ENCODE measurements around the gene ITGBL1.

The ITGBL1 gene

DNA sequence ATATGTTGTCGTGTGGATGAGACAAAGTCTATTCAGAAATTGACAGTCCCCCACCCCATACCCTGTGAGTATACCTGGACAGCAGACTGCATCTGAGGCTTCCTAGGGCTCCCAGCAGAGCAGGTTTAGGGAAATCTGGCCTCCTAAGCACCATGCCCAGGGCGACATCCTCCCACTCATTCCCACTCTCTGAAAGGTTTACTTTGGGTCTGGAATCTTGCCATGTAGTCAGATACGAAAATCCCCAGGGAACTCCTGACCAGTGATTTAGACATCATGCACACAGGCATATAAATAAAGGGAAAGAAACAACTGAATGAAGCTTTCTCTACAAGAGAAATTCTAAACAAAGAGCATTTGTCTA is 35.5 kb upstream of the ITGBL1 start:
- peaks cover 3 to 17% (median 10%) of the 10 kb centered on the region in 11 experiments; a peak in 15 of 22 replicates for H3K9me3 ChIP-seq (replicated peaks in 1 of 11)
- TF ChIP-seq Cebpa-rat (IDR thresholded peaks at IDR 0.05) = no peak
- no peak overlapping the region for H3K9ac ChIP-seq
- no peak overlapping the region for H3K27ac ChIP-seq
- H3K4me2 ChIP-seq = no peak overlapping the region
- H3K4me3 ChIP-seq = no peak overlapping the region
- H3K4me1 ChIP-seq = no peaks in the 10 kb centered on the region
- no peaks in the 10 kb centered on the region for H4K20me1 ChIP-seq
- no peaks in the 10 kb centered on the region for H3K36me3 ChIP-seq
- H3K27me3 ChIP-seq = no peaks in the 10 kb centered on the region

DNA sequence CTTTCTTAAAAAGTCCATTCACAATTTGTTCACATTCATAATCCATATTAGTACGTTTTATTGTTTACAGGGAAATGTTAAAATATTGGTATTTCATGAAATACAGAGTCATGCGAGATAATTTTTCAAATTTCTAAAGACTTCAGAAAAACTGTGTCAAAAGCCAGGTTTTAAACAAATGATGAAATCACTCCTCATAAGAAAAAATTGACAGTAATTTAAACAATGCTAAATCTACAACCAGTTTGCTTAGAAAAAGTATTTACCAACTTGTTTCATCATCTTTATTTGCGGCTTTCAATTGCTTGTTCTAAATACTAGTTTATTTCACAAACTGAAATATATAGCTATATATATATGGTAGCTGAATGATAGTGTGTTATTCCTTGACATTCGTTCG is 35.0 kb upstream of the ITGBL1 start:
- Histone ChIP-seq H3K9me3 (replicated peaks in 1 of 11) (peaks cover 3 to 17% (median 10%) of the 10 kb centered on the region in 11 experiments; a peak in 15 of 22 replicates), H3K4me1 (no peaks in the 10 kb centered on the region), H4K20me1 (no peaks in the 10 kb centered on the region), H3K4me2 (no peak overlapping the region), H3K27ac (no peak overlapping the region), H3K9ac (no peak overlapping the region), H3K27me3 (no peaks in the 10 kb centered on the region), H3K4me3 (no peak overlapping the region), H3K36me3 (no peaks in the 10 kb centered on the region)
- no peak for TF ChIP-seq Cebpa-rat (IDR thresholded peaks at IDR 0.05)

DNA sequence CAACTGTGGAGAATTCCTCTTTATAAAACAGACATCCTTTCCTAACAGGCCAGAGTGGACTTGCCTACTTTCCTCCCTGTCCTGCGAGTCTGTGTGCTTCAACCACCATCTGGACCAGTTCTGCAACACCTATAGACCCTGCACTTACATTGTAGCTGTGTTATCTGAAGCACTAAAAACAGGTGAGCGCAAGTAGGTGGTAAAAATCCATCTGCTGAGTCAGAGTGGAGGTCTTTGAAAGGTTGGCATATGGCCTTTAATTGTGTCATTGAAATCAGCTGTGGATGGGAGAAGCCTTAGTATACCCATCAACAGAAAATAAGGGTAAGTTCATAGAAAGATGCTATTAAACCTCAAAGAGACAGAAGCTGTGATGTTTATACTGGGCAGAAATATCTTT is 28.6 kb upstream of the ITGBL1 start:
- no peaks in the 10 kb centered on the region for H3K4me1 ChIP-seq
- H3K9ac ChIP-seq = no peak overlapping the region
- H3K4me2 ChIP-seq = no peak overlapping the region
- H3K27ac ChIP-seq = no peak overlapping the region
- no peak overlapping the region for H3K4me3 ChIP-seq
- no peaks in the 10 kb centered on the region for H3K36me3 ChIP-seq
- TF ChIP-seq Cebpa-rat (IDR thresholded peaks at IDR 0.05) = no peak
- no peaks in the 10 kb centered on the region for H3K27me3 ChIP-seq
- no peaks in the 10 kb centered on the region for H4K20me1 ChIP-seq
- H3K9me3 ChIP-seq (replicated peaks in 1 of 11) = no peaks in the 10 kb centered on the region

DNA sequence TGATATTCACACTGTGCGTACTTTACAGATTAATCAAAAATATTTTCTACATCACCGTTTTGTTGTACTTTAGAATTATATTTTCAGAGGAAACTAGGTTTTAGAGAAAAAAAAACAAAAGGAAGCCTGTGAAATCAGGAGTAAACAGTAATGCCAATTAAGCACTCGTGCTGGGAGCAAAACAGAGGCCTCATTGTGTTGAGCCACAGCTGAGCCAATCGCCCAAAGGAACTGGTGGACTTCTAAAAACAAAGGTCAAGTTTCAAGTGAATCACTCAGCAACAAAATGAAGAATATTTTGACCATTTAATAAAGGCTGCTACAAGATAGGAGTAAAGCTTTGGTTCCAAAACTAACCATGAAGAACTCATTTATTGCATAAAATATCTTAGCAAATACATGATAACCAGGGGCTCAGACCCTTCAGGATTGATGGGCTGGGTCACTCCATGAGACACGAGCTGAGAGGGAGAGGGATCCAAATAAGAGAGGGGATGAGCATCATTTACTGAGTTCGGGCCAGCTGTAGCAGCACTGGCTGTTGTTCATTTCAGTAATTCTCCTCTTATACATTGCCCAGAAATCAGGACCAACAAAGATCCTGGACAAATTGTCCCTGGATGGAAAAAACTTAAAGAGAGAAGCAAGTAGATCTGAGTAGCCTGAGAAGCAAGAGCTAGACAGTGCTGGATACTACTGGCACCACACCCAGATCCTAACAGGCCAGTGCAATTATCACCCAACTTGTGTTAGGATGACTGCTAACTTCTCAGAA is 27.9 kb upstream of the ITGBL1 start:
- TF ChIP-seq Cebpa-rat (IDR thresholded peaks at IDR 0.05) = no peak
- H3K4me2 ChIP-seq = no peak overlapping the region

DNA sequence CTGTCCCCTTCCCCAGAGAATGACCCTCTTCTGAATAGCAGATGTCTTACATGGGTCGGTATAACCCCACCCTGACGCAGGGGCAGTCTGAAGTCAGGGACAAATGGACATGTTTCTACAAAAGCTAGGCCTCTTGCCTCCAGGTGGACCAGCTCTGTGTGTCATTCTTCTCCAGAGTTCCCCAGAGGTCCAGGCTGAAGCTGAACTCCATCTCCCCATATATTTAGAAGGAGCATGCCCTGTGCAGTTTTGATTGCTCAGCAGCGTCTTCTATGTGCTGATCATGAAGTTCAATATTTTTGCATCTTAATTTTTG is 27.4 kb upstream of the ITGBL1 start:
- no peak for TF ChIP-seq Cebpa-rat (IDR thresholded peaks at IDR 0.05)
- H3K9ac ChIP-seq = no peak overlapping the region
- no peak overlapping the region for H3K4me2 ChIP-seq
- no peak overlapping the region for H3K4me3 ChIP-seq
- no peaks in the 10 kb centered on the region for H3K36me3 ChIP-seq
- no peak overlapping the region for H3K27ac ChIP-seq
- H3K9me3 ChIP-seq (replicated peaks in 1 of 11) = no peaks in the 10 kb centered on the region
- H3K4me1 ChIP-seq = no peaks in the 10 kb centered on the region
- H3K27me3 ChIP-seq = no peaks in the 10 kb centered on the region
- no peaks in the 10 kb centered on the region for H4K20me1 ChIP-seq

More for the DNA sequence above, 27.9 kb upstream of the ITGBL1 start:
- Histone ChIP-seq H4K20me1 (no peaks in the 10 kb centered on the region), H3K9ac (no peak overlapping the region), H3K4me1 (no peaks in the 10 kb centered on the region), H3K4me3 (no peak overlapping the region), H3K36me3 (no peaks in the 10 kb centered on the region), H3K27me3 (no peaks in the 10 kb centered on the region), H3K27ac (no peak overlapping the region), H3K9me3 (replicated peaks in 1 of 11) (no peaks in the 10 kb centered on the region)

DNA sequence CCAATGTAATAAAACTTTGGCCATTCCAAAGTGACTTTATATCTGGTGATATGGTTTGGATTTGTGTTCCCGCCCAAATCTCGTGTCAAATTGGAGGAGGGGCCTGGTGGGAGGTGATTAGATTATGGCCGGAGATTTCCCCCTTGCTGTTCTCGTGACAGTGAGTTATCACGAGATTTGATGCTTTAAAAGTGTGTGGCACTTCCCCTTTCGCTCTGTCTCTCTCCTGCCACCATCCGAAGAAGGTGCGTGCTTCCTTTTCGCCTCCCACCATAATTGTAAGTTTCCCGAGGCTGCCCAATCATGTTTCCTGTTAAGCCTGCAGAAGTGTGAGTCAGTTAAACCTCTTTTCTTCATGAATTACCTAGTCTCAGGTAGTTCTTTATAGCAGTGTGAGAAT is 26.9 kb upstream of the ITGBL1 start:
- TF ChIP-seq Cebpa-rat (IDR thresholded peaks at IDR 0.05) = no peak
- H3K9ac ChIP-seq = no peak overlapping the region
- no peaks in the 10 kb centered on the region for H4K20me1 ChIP-seq
- H3K9me3 ChIP-seq (replicated peaks in 1 of 11) = no peaks in the 10 kb centered on the region
- no peaks in the 10 kb centered on the region for H3K27me3 ChIP-seq
- no peaks in the 10 kb centered on the region for H3K36me3 ChIP-seq
- no peak overlapping the region for H3K4me2 ChIP-seq
- H3K27ac ChIP-seq = no peak overlapping the region
- no peaks in the 10 kb centered on the region for H3K4me1 ChIP-seq
- no peak overlapping the region for H3K4me3 ChIP-seq

DNA sequence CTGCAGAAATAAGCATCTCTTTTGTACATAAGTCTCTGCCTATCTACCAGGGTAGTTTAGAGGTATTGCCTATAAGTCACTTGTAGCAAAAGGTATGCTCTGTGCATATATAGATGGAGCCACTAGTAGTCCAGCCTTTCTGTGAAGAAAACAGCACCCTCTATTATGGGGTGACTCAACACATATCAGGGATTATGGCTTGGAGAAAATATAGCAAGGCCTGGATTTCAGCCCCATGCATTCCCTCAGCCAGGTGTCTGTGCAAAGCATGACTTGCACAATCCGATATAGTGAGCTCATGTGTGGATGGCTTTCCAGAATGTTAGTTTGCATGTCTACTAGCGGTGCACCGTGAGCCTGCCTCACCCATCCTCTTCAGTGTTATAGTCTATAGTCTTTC is 22.7 kb upstream of the ITGBL1 start:
- Histone ChIP-seq H4K20me1 (no peaks in the 10 kb centered on the region), H3K4me3 (no peak overlapping the region), H3K27me3 (no peaks in the 10 kb centered on the region), H3K9ac (no peak overlapping the region), H3K4me2 (no peak overlapping the region), H3K9me3 (replicated peaks in 1 of 11) (no peaks in the 10 kb centered on the region), H3K27ac (no peak overlapping the region), H3K36me3 (no peaks in the 10 kb centered on the region), H3K4me1 (peaks cover 0 to 6% (median under 1%) of the 10 kb centered on the region in 10 experiments; a peak in 3 of 20 replicates)
- no peak for TF ChIP-seq Cebpa-rat (IDR thresholded peaks at IDR 0.05)

DNA sequence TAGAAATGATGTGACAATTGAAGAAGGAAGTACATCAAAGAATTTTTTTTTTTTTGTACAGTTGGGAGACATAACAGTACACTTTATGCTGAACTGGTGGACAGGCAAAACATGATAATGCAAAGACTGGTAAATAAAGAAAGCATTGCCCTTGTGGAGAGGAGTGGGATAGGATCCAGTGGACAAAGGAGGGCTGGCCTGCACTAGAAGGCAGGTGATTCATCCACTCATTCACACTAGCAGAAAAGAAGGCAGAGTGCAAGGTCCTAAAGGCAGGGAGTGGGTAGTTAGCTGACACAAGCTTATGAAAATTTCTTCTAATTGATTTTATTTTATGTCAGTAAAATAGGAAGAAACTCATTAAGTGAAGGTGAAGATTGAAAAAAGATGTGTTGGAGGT is 18.6 kb upstream of the ITGBL1 start:
- no peaks in the 10 kb centered on the region for H3K9me3 ChIP-seq (replicated peaks in 1 of 11)
- peaks cover 0 to 21% (median 5%) of the 10 kb centered on the region in 10 experiments; a peak in 5 of 20 replicates for H3K4me1 ChIP-seq
- no peak for TF ChIP-seq Cebpa-rat (IDR thresholded peaks at IDR 0.05)
- H3K4me3 ChIP-seq = no peak overlapping the region
- H3K36me3 ChIP-seq = no peaks in the 10 kb centered on the region
- no peak overlapping the region for H3K9ac ChIP-seq
- H3K27ac ChIP-seq = no peak overlapping the region
- no peaks in the 10 kb centered on the region for H4K20me1 ChIP-seq
- H3K27me3 ChIP-seq = no peaks in the 10 kb centered on the region
- H3K4me2 ChIP-seq = no peak overlapping the region

DNA sequence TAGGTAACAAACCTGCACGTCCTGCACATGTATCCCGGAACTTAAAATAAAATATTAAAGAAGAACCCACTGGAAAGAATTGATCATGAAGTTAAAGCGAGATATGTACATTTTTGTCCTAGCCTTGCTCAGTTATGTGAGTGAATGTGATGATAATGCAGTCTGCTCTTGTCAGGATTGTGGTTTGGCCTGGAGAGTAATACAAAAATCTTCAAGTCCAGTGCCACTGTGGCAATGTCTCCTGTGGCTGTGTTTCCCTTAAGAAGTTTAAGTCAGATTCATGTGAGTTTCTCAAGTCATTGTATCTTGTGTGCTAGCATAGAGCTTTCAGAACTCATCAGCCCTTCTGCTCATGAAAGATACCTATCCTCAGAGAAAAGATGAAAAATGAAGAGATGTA is 18.0 kb upstream of the ITGBL1 start:
- Histone ChIP-seq H3K27me3 (no peaks in the 10 kb centered on the region), H3K9ac (no peak overlapping the region), H4K20me1 (no peaks in the 10 kb centered on the region), H3K27ac (no peak overlapping the region), H3K4me1 (peaks cover 0 to 21% (median 5%) of the 10 kb centered on the region in 10 experiments; a peak in 5 of 20 replicates), H3K9me3 (replicated peaks in 1 of 11) (no peaks in the 10 kb centered on the region), H3K4me3 (no peak overlapping the region), H3K4me2 (peak overlapping the region in 3 of 11 experiments; percentile 2 to 29 (median 7); a peak in 4 of 22 replicates), H3K36me3 (no peaks in the 10 kb centered on the region)
- TF ChIP-seq Cebpa-rat (IDR thresholded peaks at IDR 0.05) = no peak

DNA sequence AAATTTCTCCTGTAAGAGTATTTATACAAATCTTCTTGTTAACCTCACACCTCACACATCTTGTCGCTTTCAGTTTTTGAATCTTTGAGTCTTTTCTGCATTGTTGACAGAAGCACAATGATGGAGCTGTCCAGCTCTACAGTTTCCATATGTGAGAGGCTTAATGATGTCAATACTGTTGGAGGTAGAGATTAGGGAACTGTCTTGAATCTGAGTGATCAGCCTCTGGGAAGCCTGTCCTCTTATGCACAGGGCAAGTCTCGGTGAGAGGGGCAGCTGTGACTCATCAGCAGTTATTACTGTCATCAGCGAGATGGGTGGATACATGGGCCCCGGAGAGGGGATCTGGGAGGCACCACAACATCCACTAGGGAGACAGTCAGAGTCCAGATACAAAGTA is 4.6 kb upstream of the ITGBL1 start:
- H3K4me1 ChIP-seq = no peaks in the 10 kb centered on the region
- H3K27me3 ChIP-seq = no peaks in the 10 kb centered on the region
- no peak overlapping the region for H3K27ac ChIP-seq
- no peak overlapping the region for H3K4me2 ChIP-seq
- no peak for TF ChIP-seq Cebpa-rat (IDR thresholded peaks at IDR 0.05)
- H4K20me1 ChIP-seq = no peaks in the 10 kb centered on the region
- H3K36me3 ChIP-seq = no peaks in the 10 kb centered on the region
- H3K9me3 ChIP-seq (replicated peaks in 1 of 11) = no peaks in the 10 kb centered on the region
- no peak overlapping the region for H3K9ac ChIP-seq
- no peak overlapping the region for H3K4me3 ChIP-seq
